IPS DF 19.7 (cell line): ENCODE results near the gene FBXO22.

Experiments
- DNase-seq: peaks from one replicate; pipeline ENCODE4 v3.0.0-alpha.2; 2013; ENCODE audit warnings: low read depth, low spot score

FBXO22 gene

GRCh38 chr15:75918135-75918534 is 14.5 kb downstream of the FBXO22 start:
- no peak for DNase-seq

GRCh38 chr15:75920079-75920478 is 16.4 kb downstream of the FBXO22 start:
- no peak for DNase-seq

GRCh38 chr15:75921732-75922703 is 18.3 kb downstream of the FBXO22 start:
- DNase-seq, result no peak

DNA sequence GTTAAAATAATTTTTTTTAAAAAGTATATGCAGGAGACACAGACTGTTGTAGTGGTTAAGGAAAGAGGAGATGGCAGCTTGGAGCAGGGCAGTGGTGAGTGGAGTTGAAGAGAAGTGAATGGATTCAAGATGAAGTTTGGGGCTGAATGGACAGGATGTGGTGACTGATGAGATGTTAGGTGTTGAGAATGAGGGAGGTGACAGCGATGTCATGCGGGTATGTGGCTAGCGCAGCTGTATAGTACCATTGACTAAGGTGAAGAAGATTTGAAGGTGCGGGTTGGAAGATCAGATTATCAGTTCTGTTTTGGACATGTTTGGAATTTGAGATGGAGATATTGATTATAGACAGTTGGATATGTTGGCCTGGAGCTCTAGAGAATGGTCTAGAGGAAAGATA is 20.1 kb downstream of the FBXO22 start:
- no peak for DNase-seq

GRCh38 chr15:75924576-75924975 is 20.9 kb downstream of the FBXO22 start:
- DNase-seq, result no peak

DNA sequence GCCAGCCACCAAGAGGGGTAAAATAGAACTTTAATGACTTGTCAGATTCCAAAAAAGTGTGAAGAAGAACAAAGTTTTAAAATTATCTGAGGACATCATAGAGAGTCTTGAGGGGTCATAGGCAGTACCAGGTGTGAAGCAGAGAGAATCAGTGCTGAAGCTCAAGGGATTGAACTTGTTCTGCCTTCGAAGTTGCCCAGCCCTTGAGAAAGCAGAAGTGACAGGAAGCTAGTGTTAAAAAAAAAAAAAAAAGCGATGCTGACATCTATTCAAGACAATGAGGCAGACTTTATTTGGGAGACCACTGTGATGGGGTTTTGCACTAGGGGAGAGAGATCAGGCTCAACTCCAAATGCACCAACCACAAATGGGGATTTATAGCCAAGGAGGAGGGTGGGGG is 21.8 kb downstream of the FBXO22 start:
- no peak for DNase-seq

DNA sequence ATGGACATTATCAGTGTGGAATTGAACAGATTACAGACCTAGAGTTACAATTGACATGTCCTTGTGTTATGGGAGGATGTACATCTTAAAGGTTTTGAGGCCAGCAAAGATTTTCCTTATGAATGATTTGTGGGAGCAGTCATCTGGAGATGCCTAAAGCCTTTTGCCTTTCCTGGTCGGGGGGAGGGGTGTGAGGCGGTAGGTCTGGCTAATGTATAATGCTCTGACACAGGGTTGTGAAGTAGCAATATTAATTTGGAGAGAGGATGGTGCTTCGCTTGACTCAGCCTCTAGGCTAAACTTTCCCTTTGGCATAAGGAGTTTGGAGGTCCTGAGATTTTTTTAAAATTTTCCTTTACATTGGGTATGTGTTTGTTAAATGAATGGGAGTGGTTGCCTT is 23.3 kb downstream of the FBXO22 start:
- no peak for DNase-seq

- no peak for DNase-seq
Measured at GRCh38 chr15:75927601-75928000, 23.9 kb downstream of the FBXO22 start.

- DNase-seq, result no peak
Measured at GRCh38 chr15:75928680-75929608, 25.3 kb downstream of the FBXO22 start.

GRCh38 chr15:75929799-75930565 is 26.3 kb downstream of the FBXO22 start:
- no peak for DNase-seq

GRCh38 chr15:75930866-75931265 is 27.2 kb downstream of the FBXO22 start:
- no peak for DNase-seq

GRCh38 chr15:75942464-75942863 is 38.8 kb downstream of the FBXO22 start:
- DNase-seq, result no peak

- DNase-seq, result no peak
Measured at GRCh38 chr15:75943246-75943645, 39.6 kb downstream of the FBXO22 start.

- DNase-seq, result no peak
Measured at GRCh38 chr15:75943713-75944215, 40.1 kb downstream of the FBXO22 start.

DNA sequence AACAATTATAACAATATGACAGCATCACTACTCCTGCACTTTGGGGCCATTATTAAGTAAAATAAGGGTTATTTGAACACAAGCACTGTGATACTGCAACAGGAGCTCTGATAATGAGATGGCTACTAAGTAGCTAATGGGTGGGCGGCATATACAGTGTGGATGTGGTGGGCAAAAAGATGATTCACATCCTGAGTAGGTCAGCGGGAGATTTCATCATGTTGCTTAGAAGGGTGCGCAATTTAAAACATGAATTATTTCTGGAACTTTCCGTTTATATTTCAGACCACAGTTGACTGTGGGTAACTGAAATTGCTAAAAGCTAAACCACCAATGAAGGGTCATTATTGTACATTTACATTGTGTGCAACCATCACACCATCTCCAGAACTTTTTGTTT is 42.3 kb downstream of the FBXO22 start:
- no peak for DNase-seq

- no peak for DNase-seq
Measured at GRCh38 chr15:75947092-75947491, 43.4 kb downstream of the FBXO22 start.

- no peak for DNase-seq
Measured at GRCh38 chr15:75948761-75949296, 45.2 kb downstream of the FBXO22 start.

GRCh38 chr15:75952525-75952924 is 48.8 kb downstream of the FBXO22 start:
- DNase-seq, result no peak

GRCh38 chr15:75955720-75956119 is 52.0 kb downstream of the FBXO22 start:
- no peak for DNase-seq

DNA sequence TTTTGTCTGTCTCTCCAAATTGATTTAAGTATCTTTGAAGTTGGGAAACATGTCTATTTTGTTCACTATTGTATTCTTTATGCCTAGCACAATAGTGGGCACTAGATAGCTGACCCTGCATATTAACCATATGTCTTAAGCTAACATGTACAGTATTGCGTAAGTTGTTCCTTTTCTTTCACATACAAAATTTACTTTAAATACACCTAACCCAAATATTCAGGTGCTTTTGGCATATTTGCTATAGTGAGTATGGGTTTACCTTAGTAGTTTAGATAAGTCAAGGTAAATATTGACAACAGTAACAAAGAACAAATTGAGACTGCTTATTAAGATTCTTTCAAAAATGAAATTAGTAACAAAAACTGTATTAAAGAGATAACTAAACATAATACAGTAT is 57.7 kb downstream of the FBXO22 start:
- no peak for DNase-seq

GRCh38 chr15:75966073-75966472 is 62.4 kb downstream of the FBXO22 start:
- no peak for DNase-seq
